Upper lobe of left lung (tissue), 4 donors: ENCODE measurements around the gene HIVEP2.

Source experiments
- CTCF ChIP-seq, 6 experiments: fragments of 450-650 bp in 4 of 6; fragments of 200-600 bp in 2 of 6; sonication (generic) in 2 of 6; IDR thresholded peaks; one replicate each; pipeline ENCODE4 v1.5.1; 2016 to 2019; ENCODE audit warnings: antibody characterized with exemption in 6 of 6
- EP300 ChIP-seq, 4 donors: sonication (generic); formaldehyde crosslinking; IDR thresholded peaks; one replicate each; pipeline ENCODE4 v1.5.1; 2017; ENCODE audit warnings: antibody characterized with exemption in 4 of 4, control low read depth in 2 of 4

GRCh38 chr6:142993977-142994376, 49.0 kb upstream of the HIVEP2 start:
- TF ChIP-seq CTCF (IDR thresholded peaks at IDR 0.05) (no peak), EP300 (IDR thresholded peaks at IDR 0.05) (no peak)
